ENCODE measurements around the gene LYZL1.

DNA sequence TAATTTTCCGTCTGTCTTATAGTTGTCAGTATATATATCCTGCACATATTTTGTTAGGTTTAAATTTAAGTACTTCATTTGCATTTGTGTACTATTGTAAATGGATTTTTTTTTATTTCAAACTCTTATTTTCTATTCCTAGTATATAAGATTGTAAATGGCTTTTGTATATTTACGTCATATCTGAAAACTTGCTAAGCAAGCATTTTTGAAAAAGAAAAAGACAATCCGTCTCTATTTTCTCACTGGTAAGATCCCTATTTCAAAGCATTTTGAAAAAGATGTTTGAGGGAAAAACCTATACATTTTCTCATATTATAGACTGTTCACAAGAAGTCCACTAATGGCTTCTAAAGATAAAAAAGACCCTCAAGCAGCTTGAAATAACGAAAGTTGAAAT is 1.2 kb upstream of the LYZL1 start:
- TF ChIP-seq ELF4 (IDR thresholded peaks at IDR 0.05) = no peak
- TF ChIP-seq NFRKB (IDR thresholded peaks at IDR 0.05) = no peak
- no peak for TF ChIP-seq ARNT (IDR thresholded peaks at IDR 0.05)
- TF ChIP-seq ZNF384 (IDR thresholded peaks at IDR 0.05) = no peak
- TF ChIP-seq, protein P1, sequence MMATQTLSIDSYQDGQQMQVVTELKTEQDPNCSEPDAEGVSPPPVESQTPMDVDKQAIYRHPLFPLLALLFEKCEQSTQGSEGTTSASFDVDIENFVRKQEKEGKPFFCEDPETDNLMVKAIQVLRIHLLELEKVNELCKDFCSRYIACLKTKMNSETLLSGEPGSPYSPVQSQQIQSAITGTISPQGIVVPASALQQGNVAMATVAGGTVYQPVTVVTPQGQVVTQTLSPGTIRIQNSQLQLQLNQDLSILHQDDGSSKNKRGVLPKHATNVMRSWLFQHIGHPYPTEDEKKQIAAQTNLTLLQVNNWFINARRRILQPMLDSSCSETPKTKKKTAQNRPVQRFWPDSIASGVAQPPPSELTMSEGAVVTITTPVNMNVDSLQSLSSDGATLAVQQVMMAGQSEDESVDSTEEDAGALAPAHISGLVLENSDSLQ (IDR thresholded peaks at IDR 0.05) = no peak
- no peak for TF ChIP-seq SP1 (IDR thresholded peaks at IDR 0.05)
- no peak for TF ChIP-seq TARDBP (IDR thresholded peaks at IDR 0.05)
- TF ChIP-seq FOXM1 (IDR thresholded peaks at IDR 0.05; ENCODE audit: borderline replicate concordance) = no peak
